GM21515 (cell line): Measurements from ENCODE around the gene METTL2A.
"Not testable (repeated sequence)": the region's sequence is repeated elsewhere in the genome, so short reads cannot be mapped to it uniquely, and the experiment has no call there.

Experiments
- ATAC-seq: cut with Tn5 transposase; IDR thresholded peaks from one replicate; pipeline ENCODE4 v1.9.1; 2021; ENCODE audit not compliant: unreplicated experiment

Gene METTL2A

GRCh38 chr17:62470666-62471379 lies 47.1 kb downstream of the METTL2A start:
- not testable (repeated sequence) for ATAC-seq

- ATAC-seq: not testable (repeated sequence)
Measured at GRCh38 chr17:62471380-62471880, 47.7 kb downstream of the METTL2A start.

DNA sequence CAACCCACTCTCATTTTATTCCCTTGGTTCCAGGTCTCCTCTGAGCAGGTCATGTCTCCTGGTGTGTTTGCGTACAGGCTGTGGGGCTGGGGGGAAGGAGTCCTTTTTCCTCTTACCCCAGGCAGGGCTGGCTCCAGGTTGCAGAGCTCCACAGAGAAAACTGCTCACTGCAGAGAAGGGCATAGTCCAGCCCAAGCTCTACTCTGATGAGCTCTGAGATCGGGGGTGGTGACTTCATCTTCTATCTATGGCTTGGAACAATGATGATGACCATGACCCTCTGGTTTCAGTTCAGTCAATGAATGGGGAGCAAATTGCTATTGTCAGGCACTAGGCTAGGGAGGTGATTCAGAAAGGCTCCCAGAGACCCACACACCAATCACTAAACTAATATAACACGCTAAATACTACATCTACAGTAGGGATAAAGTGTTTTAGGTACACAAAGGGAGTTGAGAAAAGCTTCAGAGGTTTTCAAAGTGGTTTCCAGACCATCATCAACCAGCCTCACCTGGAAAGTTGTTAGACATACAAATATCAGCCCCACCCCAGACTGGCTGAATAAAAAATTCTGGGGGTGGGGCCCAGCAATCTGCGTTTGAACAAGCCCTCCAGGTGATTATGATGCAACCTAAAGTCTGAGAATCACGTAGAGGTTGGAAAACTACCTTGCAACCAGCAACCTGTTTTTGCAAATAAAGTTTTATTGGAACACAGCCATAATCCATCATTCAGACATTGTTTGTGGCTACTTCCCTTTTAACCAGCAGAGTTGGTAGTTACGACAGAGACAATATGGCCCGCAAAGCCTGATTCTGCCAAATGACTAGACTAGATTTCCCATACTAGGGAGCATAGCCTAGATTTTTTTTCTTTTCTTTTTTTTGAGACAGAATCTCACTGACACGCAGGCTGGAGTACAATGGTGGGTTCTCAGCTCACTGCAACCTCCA lies 49.6 kb downstream of the METTL2A start:
- not testable (repeated sequence) for ATAC-seq

DNA sequence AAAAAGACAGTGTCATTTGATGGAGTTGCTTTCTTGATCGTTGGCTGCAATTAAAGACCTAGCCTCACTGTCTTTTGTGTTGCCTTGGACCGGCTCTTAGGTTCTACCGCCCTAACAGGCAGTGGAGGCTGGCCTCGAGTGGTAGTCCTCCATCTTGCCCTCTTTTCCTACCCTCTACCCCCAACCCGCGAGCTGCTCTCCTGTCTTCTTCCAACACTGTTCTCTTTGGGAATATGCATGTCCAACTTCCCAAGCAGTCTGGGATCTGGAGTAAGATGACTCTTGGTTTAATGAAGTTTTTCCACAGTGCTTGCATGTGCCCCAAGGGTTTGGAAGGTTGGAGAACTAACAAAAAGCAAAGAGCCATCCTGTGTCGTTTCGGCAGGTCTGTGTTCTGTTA lies 53.4 kb downstream of the METTL2A start:
- ATAC-seq: not testable (repeated sequence)

DNA sequence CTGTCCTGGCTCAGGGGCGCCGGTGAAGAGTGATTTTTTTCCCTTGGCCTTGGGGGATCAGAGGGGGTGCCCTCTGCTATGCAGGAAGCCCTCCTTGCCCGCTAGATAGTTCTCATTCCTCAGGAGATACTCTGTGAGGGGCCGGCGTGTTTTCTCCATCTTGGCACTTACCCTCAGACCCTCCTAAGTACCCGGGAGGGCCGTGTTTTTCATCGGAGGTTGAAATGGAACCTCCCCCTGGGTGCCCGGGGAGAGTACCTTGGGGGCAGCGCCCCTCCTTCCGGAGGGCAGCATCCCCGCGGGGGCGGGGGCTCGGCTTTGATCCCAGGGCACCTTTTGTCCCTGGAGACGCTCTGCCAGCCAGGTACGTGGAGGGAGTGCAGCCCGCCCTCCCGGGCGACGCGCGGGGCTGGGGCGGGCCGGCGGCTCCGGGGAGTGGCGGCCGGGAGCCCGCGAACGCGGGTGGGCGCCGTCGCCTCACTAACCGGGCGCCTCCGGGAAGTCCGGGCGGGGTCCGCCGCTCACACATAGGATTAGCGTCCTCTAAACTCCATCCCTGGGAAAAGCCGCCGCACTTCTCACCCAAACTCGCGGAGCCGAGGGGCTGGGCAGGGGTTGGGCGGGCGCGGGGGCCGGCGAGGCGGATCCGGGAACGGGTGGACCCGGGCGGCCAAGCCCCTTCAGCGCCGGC lies 54.2 kb downstream of the METTL2A start:
- peak; percentile 25 for ATAC-seq

GRCh38 chr17:62478424-62478879 lies 54.8 kb downstream of the METTL2A start, which contains the start of gene TLK2:
Gene TLK2, plus strand, starts transcription at chr17:62478825. Its CDS starts 2,301 bp downstream, at chr17:62481126.
- peak; percentile 65 for ATAC-seq

DNA sequence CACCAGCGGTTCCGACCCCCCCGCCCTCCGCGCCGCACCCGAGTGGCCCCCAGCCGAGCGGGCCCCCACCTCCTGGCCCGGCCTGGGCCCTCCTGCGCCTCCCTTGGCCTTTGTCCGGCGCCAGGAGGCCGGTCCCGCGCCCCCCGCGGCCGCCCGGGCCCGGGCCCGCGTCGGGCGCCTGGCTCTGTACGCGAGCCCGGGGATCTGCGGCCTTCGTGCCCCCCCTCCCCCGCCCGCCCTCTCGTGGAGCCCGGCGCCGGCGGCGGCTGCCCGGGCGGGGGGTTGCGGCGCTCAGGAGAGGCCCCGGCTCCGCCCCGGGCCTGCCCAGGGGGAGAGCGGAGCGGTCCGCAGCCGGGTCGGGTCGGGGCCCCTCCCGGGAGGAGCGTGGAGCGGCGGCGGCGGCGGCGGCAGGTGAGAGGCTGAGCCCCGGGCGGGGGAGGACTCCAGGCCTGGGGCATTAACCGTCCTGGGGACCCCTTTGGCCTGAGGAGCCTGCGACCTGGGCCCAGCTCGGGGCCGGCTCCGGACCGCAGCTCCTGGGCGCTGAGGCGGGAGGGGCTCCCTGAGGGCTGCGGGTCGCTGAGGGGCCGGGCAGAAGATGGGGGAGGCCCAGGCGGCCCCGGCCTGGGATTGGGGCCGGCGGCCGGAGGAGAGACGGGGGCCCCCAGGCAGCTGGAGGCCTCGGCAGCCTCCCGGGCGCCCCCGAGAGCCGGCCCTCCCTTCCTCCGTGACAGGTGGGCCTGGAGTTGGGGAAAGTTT lies 55.4 kb downstream of the METTL2A start:
- peak; percentile 20 for ATAC-seq

DNA sequence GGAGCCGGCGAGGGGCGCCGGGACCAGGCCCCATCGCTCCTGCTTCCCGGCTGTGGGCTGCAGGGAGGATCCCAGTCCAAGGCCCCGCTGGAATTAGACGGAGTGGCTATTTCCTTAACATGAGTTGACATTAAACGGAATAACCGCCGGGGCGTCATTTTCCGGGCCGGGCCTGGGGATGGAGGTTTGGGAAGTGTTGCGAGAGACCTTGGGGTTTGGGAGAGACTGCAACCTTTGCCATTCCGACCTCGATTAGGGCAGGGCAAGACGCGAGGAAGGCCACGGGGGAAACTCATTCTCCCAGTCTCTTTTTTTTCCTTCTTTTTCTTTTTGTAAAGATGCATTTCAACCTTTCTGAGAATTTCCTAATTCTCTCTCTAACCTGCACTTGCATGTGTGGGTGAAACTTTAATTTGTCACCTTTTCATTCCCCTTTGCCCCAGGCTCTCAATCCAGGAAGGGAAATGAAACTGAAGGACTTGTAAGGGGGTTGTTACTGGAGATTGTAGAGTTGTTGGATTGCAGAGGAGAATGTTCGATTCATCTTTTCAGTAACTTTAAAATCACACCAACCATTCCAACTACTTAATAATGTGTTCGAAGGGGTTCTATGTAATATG lies 56.1 kb downstream of the METTL2A start:
- not testable (repeated sequence) for ATAC-seq

DNA sequence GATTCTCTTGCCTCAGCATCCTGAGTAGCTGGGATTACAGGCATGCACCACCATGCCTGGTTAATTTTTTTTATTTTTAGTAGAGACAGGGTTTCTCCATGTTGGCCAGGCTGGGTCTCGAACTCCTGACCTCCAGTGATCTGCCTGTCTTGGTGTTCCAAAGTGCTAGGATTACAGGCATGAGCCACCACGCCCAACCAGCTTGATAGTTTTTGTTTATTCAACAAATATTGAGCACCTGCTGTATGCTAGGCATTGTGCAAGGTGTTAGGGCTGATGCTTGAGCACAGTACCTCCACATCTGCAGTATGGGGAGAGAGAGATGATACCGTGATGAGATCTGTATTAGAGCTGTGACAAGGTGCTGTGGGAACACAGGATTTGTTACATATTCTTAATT lies 58.9 kb downstream of the METTL2A start:
- ATAC-seq: not testable (repeated sequence)

- not testable (repeated sequence) for ATAC-seq
Measured at GRCh38 chr17:62490990-62491389, 67.3 kb downstream of the METTL2A start.

DNA sequence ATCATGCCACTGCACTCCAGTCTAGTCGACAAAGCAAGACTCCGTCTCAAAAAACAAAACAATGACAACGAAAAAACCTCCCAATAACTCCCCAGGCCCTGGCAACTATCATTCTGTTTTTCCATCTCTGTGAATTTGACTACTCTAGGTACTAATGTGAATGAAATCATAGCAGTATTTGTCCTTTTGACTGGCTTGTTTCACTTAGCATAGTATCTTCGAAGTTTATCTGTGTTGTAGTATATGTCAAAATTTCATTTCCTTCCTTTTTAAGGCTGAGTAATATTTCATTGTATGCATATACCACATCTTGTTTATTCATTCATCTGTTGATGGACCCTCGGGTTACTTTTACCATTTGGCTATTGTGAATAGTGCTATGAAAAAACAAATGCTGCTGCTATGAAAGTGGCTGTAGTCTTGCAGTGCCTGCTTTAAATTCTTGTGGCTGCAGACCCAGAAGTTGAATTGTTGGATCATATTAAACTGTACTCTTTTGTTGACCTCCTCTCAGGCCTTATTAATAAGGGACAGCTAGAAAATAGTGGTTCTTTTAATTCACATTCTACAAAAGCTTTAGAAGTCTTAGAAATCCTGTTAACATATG lies 69.5 kb downstream of the METTL2A start:
- ATAC-seq: not testable (repeated sequence)

DNA sequence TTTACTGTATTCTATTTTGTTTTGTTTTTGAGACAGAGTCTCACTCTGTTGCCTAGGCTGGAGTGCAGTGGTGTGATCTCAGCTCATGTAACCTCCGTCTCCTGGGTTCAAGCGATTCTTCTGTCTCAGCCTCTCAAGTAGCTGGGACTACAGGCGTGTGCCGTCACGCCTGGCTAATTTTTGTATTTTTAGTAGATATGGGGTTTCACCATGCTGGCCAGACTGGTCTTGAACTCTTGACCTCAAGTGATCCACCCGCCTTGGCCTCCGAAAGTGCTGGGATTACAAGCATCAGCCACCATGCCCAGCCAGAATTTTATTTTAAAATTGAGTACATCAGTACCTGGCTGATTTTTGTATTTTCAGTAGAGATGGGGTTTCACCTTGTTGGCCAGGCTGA lies 70.4 kb downstream of the METTL2A start:
- not testable (repeated sequence) for ATAC-seq

DNA sequence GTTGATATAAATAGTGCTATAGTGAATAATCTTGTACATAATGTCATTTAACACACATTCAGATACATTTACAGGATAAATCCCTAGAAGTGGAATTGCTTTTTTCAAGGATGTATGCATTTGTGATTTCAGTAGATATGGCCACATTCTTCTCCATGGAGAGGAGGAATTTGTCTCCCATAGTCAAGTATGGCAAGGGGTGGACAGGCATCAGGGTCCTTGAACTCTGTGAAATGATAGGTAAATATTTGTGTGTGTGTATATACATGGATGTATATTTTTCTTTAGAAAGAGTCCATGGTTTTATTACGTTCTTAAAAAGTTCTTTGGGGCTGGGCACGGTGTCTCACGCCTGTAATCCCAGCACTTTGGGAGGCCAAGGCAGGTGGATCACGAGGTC lies 72.6 kb downstream of the METTL2A start:
- ATAC-seq: not testable (repeated sequence)

- not testable (repeated sequence) for ATAC-seq
Measured at GRCh38 chr17:62498796-62499195, 75.1 kb downstream of the METTL2A start.
